Measurements from ENCODE around the gene PKLR. TPM values are rescaled to one million over a fixed set of nuclear protein-coding genes. Genes with fewer than 3 reads are reported as not detected.

PKLR gene
- polyA plus RNA-seq, 1 experiment: not detected

DNA sequence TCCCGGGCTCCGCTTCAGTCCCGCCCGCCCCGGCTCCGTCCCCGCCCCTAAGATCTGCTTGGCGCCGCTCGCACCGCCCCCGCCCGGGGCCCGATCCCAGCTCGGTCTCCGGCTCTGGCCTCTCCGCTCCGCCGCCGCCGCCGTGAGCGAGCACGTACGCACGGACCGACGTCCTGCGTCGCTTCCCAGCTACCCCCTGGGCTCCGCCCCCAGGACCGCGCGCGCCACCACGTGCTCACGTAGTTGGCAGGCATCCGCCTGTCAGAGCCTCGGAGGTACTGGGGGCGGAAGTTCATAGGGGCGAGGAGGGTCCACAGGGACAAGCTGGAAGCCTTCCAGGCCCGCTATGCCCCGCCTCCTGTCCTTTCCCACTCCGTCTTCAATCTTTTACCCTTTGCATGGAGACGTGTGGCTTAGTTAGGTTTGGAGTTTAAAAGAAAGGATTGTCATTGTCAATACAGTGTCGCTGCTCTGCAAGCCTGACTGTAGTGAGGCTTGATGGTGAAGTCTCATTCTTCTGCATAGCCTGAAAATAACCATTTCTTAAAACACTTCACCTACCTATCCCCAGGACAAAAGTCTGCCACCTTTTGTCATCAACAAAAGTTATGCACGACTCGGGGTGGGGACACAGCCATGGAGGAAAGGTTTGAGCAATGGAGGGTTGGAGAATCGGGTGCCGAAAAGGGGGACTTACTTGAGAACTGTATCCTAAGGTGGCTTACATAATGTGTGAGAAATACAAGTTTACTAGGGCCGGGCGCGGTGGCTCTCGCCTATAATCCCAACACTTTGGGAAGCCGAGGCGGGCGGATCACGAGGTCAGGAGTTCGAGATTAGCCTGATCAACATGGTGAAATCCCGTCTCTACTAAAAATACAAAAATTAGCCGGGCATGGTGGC, 27.6 kb downstream of the PKLR start, which contains the start of gene CLK2:
TSS of gene CLK2 (minus strand) at position 162 of the 903 bp plus-strand sequence. CDS start 2,527 bp downstream, outside the sequence.
- Histone ChIP-seq H3K27me3 (ENCODE audit: control insufficient read depth, insufficient read depth, low read length) (no peaks in the 10 kb centered on the region), H3K27ac (ENCODE audit: low read depth, low read length) (peak within 1 kb of the TSS; percentile 83), H3K4me3 (ENCODE audit: low read depth, low read length) (peak within 1 kb of the TSS; percentile 89), H3K9me3 (ENCODE audit: control insufficient read depth, insufficient read depth, low read length) (no peaks in the 10 kb centered on the region)
- POLR2A ChIA-PET: interaction anchor here (0.5 to 1.8 kb wide), 15 partner anchors 10 to 470 kb away, joined by 3 to 13 read pairs (median 4); partner anchors contain the start of gene SCAMP3
- DNase-seq (ENCODE audit: low read depth, low spot score): peak; percentile 78
- CTCF ChIA-PET: interaction anchor here (1.0 to 5.0 kb wide), 2 partner anchors 23 to 66 kb away, joined by 3 to 56 read pairs; no protein-coding TSS in a partner anchor
- TF ChIP-seq, protein P1, sequence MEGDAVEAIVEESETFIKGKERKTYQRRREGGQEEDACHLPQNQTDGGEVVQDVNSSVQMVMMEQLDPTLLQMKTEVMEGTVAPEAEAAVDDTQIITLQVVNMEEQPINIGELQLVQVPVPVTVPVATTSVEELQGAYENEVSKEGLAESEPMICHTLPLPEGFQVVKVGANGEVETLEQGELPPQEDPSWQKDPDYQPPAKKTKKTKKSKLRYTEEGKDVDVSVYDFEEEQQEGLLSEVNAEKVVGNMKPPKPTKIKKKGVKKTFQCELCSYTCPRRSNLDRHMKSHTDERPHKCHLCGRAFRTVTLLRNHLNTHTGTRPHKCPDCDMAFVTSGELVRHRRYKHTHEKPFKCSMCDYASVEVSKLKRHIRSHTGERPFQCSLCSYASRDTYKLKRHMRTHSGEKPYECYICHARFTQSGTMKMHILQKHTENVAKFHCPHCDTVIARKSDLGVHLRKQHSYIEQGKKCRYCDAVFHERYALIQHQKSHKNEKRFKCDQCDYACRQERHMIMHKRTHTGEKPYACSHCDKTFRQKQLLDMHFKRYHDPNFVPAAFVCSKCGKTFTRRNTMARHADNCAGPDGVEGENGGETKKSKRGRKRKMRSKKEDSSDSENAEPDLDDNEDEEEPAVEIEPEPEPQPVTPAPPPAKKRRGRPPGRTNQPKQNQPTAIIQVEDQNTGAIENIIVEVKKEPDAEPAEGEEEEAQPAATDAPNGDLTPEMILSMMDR (IDR thresholded peaks at IDR 0.05; ENCODE audit: low read depth, low read length): no peak

DNA sequence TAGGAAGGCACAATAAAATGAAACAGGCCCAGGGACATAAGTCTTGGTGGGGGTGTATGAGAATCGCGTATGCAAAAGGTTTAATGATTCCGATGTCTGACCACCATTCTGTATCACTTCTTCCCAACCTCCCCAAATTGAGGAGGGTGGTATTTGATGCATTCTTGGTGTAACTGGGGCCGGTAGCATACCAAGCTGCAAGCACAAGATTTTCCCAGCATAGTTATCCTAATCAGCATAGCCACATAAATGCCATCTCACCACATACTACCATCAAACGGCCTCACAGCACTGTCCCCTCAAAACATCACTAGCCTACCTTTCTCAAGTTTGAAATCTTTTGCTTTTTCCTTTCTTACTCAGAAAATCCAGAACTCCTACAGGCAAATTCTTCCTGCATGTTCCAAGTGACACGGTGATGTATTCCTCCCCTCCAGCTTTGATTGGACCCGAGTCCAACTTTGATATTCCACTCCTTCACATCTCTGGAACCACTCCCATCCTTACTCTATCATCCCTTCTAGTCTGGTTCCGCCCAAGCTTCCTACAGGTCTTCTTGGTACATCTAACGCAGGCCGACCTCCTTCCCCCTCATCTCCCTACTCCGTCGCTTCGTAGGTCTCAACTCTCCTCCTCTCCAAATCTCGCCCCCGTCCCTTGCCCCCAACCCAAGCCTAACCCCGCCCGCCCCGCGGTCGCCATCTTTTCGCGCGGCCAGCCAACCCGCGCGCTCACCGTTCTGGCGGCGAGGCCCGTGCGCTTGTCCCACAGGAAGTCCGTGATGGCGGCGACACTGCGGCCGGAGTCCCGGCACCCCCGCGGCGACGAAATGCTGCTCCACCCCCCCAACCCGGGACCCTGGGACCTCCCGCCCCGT, 28.5 kb downstream of the PKLR start:
- no peak for DNase-seq (ENCODE audit: low read depth, low spot score)
- H3K4me3 ChIP-seq (ENCODE audit: low read depth, low read length): peak overlapping the region; percentile 89
- TF ChIP-seq, protein P1 (IDR thresholded peaks at IDR 0.05; ENCODE audit: low read depth, low read length): no peak
- H3K27me3 ChIP-seq (ENCODE audit: control insufficient read depth, insufficient read depth, low read length): no peaks in the 10 kb centered on the region
- peak overlapping the region; percentile 83 for H3K27ac ChIP-seq (ENCODE audit: low read depth, low read length)
- H3K9me3 ChIP-seq (ENCODE audit: control insufficient read depth, insufficient read depth, low read length): no peaks in the 10 kb centered on the region
- CTCF ChIA-PET: interaction anchor here (0.9 to 5.0 kb wide), 3 partner anchors 22 to 320 kb away, joined by 3 to 56 read pairs (median 3); no protein-coding TSS in a partner anchor
- POLR2A ChIA-PET: interaction anchor here (0.5 to 1.8 kb wide), 13 partner anchors 9 to 291 kb away, joined by 3 to 13 read pairs (median 5); partner anchors contain the start of genes ASH1L and SCAMP3

DNA sequence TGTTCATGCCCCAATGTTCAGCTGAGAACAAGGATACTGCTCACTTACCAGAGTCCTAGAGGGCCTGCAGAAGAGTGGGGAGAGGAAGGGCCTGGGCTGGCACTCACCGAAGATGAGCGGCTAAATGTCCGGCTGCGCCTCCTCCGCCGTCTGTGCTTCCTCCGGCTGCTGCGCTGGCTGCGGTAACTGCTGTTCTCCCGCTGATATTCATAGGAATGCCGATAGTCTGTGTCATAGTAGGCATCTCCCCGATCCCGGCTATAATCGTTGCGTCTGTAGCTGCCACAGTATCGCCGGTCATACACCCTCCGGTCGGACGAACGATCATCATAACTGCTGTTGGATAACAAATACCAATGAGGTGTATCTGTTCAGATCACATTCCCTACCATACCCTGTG, 31.9 kb downstream of the PKLR start:
- TF ChIP-seq, protein P1 (IDR thresholded peaks at IDR 0.05; ENCODE audit: low read depth, low read length): no peak
- no peak for DNase-seq (ENCODE audit: low read depth, low spot score)
- H3K27me3 ChIP-seq (ENCODE audit: control insufficient read depth, insufficient read depth, low read length): no peaks in the 10 kb centered on the region
- ChIA-PET CTCF (no interaction called here), POLR2A (no interaction called here)
- H3K4me3 ChIP-seq (ENCODE audit: low read depth, low read length): no peak overlapping the region
- no peak overlapping the region for H3K27ac ChIP-seq (ENCODE audit: low read depth, low read length)
- no peaks in the 10 kb centered on the region for H3K9me3 ChIP-seq (ENCODE audit: control insufficient read depth, insufficient read depth, low read length)

DNA sequence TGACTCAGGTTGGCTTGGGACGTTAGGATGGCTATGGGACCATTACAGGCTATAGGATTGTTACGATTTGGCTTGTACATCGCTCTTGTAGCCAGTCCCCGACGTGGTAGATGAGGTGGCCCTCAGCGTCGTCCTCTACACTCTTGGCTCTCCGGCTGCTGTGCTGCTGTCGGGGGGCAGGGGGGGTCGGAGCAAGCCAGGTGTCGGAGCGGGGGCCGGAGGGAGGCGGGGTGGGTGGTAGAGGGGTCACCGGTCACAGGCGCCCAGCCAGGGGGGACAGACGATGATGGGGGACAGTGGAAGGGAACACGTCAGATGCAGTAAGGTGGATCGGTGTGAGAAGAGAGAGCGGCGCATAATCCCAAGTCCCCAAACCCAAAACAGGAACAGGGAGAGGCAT, 32.6 kb downstream of the PKLR start:
- TF ChIP-seq, protein P1 (IDR thresholded peaks at IDR 0.05; ENCODE audit: low read depth, low read length): no peak
- Histone ChIP-seq H3K9me3 (ENCODE audit: control insufficient read depth, insufficient read depth, low read length) (no peaks in the 10 kb centered on the region), H3K27me3 (ENCODE audit: control insufficient read depth, insufficient read depth, low read length) (no peaks in the 10 kb centered on the region), H3K4me3 (ENCODE audit: low read depth, low read length) (no peak overlapping the region), H3K27ac (ENCODE audit: low read depth, low read length) (no peak overlapping the region)
- ChIA-PET CTCF (interaction anchor here (0.8 kb wide), 1 partner anchor 18 kb away, joined by 3 read pairs; no protein-coding TSS in a partner anchor), POLR2A (no interaction called here)
- DNase-seq (ENCODE audit: low read depth, low spot score): no peak
